Stimulated activated naive CD4-positive, alpha-beta T cell (primary cell): ENCODE measurements around the gene NPLOC4.
"Not testable (repeated sequence)": the region's sequence is repeated elsewhere in the genome, so short reads cannot be mapped to it uniquely, and the experiment has no call there.

Experiments
- DNase-seq, 6 experiments: peaks; one replicate each; lab custom pipeline; 2025; lab: John Stamatoyannopoulos, UW

NPLOC4 gene

GRCh38 chr17:81533339-81534141 is 103.4 kb downstream of the NPLOC4 start:
- DNase-seq, result no peak

- DNase-seq, result no peak
These were observed 104.2 kb downstream of the NPLOC4 start for GRCh38 chr17:81532490-81533287.

GRCh38 chr17:81531998-81532404 is 104.9 kb downstream of the NPLOC4 start:
- not testable (repeated sequence) for DNase-seq

- DNase-seq, result not testable (repeated sequence)
These were observed 105.9 kb downstream of the NPLOC4 start for GRCh38 chr17:81531013-81531412.

DNA sequence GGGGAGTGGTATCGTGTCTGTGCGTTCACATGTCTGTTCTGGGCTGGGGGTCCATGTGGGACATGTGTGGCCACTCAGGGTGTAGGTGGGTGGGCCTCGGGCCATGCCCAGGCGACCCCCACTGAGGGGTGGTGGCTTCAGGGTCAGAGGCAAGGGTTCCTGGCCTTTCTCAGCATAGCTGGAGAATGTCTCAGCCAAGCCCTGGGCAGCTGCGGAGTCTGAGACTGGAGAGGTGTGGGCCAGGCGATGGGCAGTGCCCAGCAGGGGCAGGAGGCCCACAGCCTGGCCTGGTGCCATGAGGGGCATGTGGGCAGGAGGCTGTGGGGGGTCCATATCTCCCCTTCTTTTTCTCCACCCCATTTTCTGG is 107.5 kb downstream of the NPLOC4 start:
- no peak for DNase-seq

DNA sequence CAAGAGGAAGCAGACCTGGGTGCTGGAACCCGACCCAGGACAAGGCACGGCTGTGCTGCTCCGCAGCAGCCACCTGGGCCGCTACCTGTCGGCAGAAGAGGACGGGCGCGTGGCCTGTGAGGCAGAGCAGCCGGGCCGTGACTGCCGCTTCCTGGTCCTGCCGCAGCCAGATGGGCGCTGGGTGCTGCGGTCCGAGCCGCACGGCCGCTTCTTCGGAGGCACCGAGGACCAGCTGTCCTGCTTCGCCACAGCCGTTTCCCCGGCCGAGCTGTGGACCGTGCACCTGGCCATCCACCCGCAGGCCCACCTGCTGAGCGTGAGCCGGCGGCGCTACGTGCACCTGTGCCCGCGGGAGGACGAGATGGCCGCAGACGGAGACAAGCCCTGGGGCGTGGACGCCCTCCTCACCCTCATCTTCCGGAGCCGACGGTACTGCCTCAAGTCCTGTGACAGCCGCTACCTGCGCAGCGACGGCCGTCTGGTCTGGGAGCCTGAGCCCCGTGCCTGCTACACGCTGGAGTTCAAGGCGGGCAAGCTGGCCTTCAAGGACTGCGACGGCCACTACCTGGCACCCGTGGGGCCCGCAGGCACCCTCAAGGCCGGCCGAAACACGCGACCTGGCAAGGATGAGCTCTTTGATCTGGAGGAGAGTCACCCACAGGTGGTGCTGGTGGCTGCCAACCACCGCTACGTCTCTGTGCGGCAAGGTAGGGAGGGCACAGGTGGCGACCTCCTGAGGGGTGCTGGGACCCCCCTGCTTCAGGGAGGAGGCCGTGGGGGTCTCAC is 108.1 kb downstream of the NPLOC4 start:
- no peak for DNase-seq

GRCh38 chr17:81528384-81528650 is 108.6 kb downstream of the NPLOC4 start:
- no peak for DNase-seq

DNA sequence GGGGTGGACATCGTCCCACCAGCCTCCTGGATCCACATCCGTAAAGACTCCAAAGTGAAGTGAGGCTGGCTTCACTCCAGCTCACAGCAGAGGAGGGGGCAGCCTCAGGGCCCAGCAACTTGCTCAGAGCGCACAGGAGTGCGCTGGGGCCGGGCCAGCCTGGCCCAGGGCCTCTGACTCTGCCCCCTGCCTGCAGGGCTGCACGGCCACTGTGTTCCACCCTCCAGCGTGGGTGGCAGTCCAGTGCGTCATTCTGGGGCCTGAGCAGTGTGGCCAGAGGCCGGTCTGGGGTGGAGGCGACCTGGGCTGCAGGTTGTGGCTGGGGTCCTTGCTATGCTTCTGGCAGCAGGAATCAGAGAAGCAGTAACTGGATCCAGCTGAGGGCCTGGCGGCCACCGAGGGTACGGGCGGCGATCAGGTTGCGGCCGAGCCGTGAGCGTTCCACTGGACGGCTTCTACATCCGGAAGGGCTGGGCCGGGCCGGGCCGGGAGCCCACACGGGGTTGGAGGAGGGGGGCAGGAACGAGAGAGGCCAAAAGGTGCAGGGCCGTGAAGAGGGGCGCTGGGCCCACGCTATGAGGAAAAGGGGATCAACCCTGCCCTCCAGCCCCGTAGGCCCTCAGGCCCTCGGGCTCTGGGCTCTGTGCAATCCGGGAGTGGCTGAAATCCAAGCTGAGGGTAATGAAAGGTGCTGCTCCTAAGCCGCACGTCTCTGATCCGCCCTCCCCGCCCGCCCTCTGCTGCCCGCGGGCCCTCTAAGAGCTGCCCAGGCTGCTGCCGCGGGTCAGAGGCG is 109.1 kb downstream of the NPLOC4 start, which contains the start of gene FSCN2:
Gene FSCN2, plus strand, starts transcription at position 787 of the 793 bp plus-strand sequence. CDS start 155 bp downstream, outside the sequence.
- no peak for DNase-seq

DNA sequence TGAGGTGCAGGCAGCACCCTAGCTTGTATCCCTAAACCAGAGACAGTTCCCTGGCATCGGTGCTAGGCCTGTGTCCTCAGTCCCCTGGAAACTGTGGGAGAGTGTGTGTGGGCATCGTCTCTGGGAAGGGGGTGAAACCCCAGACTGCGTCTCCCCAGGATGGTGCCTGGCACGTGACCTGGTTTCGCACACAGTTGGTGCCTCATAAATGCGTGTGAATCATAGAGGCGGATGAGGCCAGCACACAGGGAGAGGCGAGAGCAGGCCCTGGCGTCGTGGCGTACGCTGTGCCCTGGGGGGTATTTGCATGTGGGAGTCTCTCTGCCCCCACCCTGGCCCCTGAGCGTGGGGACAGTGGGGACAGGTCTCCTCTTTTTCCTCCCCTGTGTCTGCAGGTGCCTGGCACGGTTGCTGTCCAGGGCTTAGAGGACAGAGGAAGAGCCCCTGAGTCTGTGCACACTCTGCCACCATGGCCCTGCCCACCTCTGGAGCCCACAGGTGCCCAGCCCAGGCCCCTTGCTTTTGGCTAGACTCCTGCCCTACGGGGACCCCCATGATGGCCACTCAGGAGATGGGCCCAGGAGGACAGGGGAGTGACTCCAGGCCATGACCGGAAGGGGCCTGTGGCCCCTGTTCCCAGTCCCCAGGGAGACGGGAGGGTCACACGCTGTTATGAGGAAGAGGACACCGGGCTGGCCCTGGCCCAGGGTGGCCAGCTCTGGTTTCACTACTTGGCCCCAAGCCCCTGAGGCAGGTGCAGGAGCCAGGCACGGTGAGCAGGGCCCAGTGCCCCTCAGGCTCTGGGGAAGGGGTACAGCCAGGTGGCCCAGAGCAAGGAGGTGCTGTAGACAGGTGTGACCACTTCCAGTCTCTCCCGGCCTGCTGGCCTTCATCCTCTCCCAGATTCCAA is 110.0 kb downstream of the NPLOC4 start:
- DNase-seq, result no peak

GRCh38 chr17:81524865-81525159 is 112.1 kb downstream of the NPLOC4 start:
- DNase-seq, result no peak

DNA sequence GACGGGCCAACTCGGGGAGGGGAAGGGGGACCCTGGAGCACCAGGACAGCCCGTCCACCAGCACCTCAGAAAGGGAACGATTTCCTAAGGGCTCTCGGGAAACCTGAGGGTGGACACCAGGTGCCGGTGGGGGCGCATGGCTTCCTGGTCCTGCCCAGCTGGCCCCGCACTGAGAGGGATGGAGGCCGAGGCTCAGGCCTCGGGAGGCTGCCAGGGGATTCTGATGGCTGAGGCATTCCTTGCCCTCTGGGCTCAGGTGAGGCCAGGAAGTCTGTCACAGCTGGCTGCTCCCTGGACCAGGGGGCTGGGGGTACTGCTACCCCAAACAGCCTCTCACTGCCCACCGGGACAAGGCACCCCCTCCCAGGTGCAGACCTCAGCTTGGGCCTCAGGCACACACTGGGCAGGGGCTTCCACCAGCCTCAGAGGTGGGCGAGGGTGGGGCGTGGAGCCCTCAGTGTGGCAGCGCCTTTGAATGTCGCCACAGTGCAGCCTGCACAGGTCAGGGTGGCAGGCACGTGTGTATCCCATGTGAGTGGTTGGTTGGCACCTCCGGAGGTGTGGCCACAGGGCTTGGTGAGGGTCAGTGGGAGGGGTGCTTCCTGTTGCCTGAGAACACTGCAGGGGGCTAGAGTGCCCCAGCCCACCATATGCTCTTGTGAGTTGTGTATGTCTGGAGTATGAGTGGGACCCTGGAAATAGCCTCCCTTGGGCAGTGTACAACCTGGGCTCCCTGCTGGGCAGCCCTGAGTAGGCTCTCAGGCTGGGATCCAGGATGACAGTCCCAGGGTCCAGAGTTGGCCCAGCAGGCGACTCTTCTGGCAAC is 112.7 kb downstream of the NPLOC4 start:
- DNase-seq, result no peak

DNA sequence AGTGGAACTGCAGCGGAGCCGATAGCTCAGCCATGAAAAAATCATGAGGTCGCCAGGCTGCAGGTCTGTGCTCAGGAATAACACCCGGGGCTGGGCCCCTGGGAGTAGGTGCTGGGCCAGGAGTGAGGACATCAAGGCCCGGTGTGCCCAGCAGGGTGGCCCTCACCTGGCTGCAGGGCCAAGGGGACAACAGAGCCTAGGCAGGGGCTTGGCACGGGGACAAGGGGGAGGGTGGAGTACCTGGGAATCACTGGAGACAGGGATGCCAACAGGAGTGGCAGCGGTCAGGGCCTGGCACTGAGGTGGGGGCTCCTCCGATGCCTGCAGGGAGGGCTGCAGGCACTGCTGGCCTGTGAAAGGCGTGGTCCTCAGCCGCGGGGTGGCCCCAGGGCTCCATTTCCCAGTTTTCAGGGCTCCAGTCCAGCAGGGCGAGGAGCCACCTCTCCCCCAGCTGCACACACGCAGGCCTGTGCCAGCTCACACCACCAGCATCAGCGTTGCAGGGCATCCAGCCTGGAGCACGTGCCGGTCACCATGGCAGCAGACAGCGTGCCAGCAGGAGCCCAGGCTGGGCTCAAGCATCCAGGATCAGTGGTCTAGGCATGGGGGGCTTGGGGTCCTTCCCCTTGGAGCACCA is 113.4 kb downstream of the NPLOC4 start:
- no peak for DNase-seq

DNA sequence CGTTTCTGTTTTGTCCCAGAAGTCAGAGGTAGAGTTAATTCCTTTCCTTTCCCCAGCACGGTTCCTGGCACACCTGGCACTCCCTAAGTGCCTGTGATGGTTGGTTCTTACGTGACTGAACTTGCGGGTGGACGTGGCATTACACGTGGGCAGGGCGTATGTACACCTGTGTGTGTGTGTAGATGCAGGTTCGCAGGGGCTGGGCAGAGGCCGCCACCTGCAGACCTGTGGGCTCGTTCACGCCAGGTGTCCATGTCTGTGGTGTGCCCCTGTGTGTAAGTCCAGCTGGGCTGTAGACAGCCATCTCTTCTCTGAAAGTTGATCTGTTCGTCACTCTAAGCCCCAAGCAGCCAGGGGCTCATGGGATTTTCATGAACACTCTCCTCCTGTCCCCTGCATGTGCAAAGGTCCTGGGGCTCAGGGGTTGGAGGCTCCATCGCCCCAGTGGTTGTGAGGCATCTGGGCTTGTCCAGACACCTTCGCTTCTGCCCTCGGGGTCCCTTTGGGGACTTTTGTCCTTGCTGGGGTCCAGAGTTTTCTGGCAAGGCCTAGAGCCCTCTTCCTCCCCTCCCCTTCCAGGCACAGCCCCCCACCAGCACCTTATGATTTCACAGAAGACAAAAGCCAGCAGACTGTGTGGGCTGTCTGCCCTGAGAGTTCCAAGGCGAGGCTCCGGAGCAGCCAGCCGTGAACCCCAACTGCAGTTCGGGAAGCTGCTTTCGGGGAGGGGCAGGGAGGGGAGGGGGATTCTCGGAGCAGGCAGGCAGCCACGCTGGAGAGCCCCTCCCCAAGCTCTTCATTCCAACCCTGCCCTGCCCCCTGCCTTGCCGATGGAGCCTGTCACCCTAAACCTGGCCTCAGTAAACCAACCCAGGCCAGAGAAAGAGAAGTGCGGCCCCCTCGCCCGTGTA is 114.2 kb downstream of the NPLOC4 start:
- no peak for DNase-seq

GRCh38 chr17:81520021-81520901 is 116.7 kb downstream of the NPLOC4 start:
- no peak for DNase-seq

GRCh38 chr17:81519284-81520020 is 117.5 kb downstream of the NPLOC4 start:
- peak; percentile 46 to 74 (median 68) for DNase-seq

GRCh38 chr17:81518785-81519283 is 118.1 kb downstream of the NPLOC4 start:
- peak in 1 of 6 experiments; percentile 36 for DNase-seq
